Hindlimb muscle (tissue), 1 donor: ENCODE measurements around the gene TBCEL. TPM values are rescaled to one million over a fixed set of nuclear protein-coding genes. Genes with fewer than 3 reads are reported as not detected.
"Not testable (repeated sequence)": the region's sequence is repeated elsewhere in the genome, so short reads cannot be mapped to it uniquely, and the experiment has no call there.

ENCODE experiments used
- DNase-seq: peaks from one replicate; pipeline ENCODE4 v3.0.0-alpha.2; 2013
- polyA plus RNA-seq: library from polyadenylated mRNA; unstranded; fragments of 120-200 nt; gene quantifications from one replicate; pipeline ENCODE4 v1.2.1, GENCODE V29; 2013; ENCODE audit not compliant: insufficient read length

Gene TBCEL
- polyA plus RNA-seq, 1 donor = 13.5 TPM

GRCh38 chr11:121109471-121109870 is 85.6 kb downstream of the TBCEL start:
- no peak for DNase-seq

GRCh38 chr11:121109916-121110586 is 86.1 kb downstream of the TBCEL start:
- DNase-seq = peak; percentile 30

GRCh38 chr11:121110871-121111724 is 87.2 kb downstream of the TBCEL start:
- DNase-seq = no peak

GRCh38 chr11:121112498-121113455 is 88.9 kb downstream of the TBCEL start:
- DNase-seq = peak; percentile 54

DNA sequence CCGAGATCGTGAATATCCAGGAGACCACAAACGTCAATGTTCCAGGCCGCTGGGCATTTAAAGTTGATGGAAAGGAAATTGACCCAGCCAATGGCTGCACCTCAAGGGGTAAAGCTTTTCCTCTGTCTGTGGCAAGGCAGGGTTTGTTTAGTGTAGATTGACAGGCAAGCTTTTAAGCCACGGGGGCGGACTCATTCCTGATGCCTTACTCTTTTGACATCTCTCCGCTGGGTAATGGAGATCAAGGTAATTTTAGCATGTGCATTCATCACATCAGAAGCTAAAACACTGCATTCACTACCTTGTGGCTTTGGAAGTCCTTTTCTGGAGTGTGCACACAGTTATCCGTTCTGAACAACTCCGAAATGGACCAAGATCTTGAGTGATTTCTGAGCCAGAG is 89.7 kb downstream of the TBCEL start:
- no peak for DNase-seq

GRCh38 chr11:121115024-121115423 is 91.1 kb downstream of the TBCEL start:
- not testable (repeated sequence) for DNase-seq

- no peak for DNase-seq
These were observed 93.9 kb downstream of the TBCEL start for GRCh38 chr11:121117788-121118187.

DNA sequence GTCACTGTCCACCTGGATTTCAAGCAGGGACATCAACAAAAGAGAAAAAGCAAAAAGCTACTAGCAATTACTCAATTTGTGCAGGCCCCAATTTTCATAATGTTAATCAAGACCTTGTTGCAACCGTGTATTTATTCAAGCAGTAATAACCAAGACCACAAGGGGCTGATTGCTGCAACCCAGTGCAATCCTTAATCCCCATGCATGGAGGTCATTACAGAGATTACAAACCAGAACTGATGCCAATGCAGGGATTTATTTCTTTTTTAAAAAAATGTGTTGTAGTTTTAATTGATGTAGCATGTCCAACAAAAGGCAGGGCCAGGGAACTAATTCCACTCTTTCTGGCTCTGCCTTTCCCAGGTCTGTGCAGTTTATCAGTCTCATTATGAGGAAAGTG is 95.5 kb downstream of the TBCEL start:
- DNase-seq = no peak

- DNase-seq = no peak
These were observed 98.4 kb downstream of the TBCEL start for GRCh38 chr11:121122328-121122727.

- no peak for DNase-seq
These were observed 99.7 kb downstream of the TBCEL start for GRCh38 chr11:121123496-121124069.

- DNase-seq = no peak
These were observed 103.9 kb downstream of the TBCEL start for GRCh38 chr11:121127809-121128208.

DNA sequence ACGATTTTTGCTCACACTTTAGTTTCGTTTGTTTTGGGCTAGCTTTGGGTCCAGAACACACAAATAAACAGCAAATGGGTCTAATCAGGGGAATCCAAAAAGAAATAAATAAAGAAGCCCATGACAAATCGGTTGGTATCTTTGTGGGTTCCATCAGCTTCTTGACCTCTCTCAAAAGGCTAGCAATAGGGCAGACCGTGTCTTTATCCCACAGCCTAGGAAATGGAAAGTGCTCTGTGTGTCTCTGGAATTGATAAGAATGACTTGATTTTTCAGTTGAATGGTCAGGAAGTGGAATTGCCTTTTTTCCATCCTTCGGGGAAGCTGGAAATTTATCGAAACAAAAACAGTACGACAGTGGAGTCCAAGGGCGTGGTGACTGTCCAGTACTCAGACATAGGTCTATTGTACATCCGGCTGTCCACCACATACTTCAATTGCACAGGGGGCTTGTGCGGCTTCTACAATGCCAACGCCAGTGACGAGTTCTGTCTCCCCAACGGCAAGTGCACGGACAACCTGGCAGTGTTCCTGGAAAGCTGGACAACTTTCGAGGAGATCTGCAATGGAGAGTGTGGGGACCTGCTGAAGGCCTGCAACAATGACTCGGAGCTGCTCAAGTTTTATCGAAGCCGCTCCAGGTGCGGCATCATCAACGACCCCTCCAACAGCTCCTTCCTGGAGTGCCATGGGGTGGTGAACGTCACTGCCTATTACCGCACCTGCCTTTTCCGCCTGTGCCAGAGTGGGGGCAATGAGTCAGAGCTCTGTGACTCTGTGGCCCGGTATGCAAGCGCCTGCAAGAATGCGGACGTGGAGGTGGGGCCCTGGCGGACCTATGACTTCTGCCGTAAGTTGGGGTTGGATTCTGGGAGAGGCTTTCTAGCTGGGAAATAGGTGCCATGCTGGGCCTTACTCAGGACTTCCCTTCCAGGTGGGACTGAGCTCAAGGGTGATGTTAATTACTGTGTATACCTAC is 105.7 kb downstream of the TBCEL start:
- no peak for DNase-seq

GRCh38 chr11:121131656-121132055 is 107.8 kb downstream of the TBCEL start:
- no peak for DNase-seq

GRCh38 chr11:121132211-121132976 is 108.5 kb downstream of the TBCEL start:
- no peak for DNase-seq

- no peak for DNase-seq
These were observed 110.9 kb downstream of the TBCEL start for GRCh38 chr11:121134741-121135312.

DNA sequence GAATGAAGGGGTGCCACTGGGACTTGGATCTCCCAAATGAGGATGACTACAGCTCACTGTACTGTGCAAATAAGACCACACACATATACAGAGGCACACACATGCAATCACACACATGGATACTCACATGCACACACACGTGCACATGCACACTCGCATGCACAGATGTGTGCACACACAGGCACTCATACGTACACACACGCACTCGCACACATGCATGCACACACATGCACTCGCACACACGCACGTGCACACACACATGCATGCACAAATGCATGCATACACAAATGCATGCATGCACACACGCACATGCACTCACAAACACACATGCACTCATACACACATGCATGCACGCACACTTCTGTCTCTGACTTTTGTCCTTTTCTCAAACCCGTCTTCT is 113.1 kb downstream of the TBCEL start:
- DNase-seq = no peak

DNA sequence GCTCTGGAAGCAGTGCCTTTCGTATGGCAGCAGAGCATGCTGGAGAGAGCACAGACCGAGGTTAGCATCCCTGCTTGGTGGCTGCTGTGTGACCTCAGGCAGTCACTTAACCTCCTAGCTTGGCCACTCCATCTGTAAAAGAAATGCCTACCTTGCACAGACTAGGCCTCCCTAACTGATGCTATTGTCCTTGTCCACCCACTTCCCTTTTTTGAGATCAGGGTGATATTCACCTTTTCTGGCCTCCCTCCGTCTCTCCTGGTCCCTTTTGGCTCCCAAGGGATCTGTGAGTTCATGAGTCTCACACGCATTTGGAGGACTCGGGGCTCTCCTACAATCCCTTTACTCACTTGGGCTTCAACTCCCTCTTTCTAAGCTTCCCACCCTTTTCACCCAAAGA is 114.4 kb downstream of the TBCEL start:
- no peak for DNase-seq

DNA sequence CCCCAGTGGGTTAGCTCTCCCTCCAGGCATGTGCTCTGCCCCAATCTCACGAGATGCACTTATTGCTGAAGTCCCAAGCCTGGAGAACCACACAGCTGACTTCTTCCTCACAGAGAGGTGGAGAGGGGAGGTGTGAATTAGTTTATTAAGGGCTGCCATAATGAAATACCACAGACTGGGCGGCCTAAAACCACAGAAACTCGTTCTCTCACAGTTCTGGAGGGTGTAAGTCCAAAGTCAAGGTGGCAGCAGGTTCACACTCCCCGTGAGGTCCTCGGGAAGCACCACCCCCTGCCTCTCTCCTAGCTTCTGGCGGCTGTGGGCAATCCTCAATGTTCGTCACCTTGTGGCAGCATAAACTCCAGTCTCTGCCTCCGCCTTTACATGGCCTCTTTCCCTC is 116.5 kb downstream of the TBCEL start:
- no peak for DNase-seq
